HL-60/S4 (cell line): ENCODE data around the gene EPN1.
"Not testable (repeated sequence)": the region's sequence is repeated elsewhere in the genome, so short reads cannot be mapped to it uniquely, and the experiment has no call there.

Experiments
- in situ Hi-C: fragments of 300-500 bp; cut with MboI; formaldehyde crosslinking; loops from 2 replicates; pipeline ENCODE4 v1.14.3; 2022; ENCODE audit warnings: low sequenced_read_pairs

EPN1 gene

GRCh38 chr19:55716531-55716930, 41.5 kb downstream of the EPN1 start:
- in situ Hi-C loops: no loop called here

DNA sequence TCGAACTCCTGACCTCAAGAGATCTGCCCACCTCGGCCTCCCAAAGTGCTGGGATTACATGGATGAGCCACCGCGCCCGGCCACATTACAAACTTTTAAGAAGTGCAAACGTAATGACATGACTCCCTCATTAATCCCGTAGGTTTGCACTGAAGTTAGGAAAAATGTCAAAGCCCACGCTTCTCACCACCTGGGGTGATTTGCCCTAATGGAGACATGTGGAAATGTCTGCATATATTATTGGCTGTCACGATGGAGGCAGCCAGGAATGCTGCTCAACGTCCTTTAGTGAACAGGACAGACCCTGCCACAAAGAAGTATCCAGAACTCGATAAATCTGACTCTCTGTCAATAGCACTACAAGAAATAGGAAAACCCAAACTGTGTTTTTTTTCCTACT, 42.2 kb downstream of the EPN1 start:
- in situ Hi-C loops: no loop called here

DNA sequence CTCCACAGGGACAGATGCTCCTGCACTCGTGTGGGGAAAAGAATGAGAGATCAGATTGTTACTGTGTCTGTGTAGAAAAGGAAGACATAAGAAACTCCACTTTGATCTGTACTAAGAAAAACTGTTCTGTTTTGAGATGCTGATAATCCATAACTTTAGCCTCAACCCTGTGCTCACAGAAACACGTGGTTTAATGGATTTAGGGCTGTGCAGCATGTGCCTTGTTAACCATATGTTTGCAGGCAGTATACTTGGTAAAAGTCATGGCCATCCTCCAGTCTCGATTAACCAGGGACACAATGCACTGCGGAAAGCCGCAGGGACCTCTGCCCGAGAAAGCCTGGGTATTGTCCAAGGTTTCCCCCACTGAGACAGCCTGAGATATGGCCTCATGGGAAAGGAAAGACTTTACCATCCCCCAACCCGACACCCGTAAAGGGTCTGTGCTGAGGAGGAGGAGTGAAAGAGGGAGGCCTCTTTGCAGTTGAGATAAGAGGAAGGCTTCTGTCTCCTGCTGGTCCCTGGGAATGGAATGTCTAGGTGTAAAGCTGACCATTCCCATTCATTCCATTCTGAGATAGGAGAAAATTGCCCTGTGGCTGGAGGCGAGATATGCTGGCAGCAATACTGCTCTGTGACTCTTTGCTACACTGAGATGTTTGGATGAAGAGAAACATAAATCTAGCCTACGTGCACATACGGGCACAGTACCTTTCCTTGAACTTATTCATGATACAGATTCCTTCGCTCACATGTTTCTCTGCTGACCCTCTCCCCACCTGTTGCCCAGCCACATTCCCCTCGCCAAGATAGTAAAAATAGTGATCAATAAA, 43.1 kb downstream of the EPN1 start:
- in situ Hi-C loops: not testable (repeated sequence)

DNA sequence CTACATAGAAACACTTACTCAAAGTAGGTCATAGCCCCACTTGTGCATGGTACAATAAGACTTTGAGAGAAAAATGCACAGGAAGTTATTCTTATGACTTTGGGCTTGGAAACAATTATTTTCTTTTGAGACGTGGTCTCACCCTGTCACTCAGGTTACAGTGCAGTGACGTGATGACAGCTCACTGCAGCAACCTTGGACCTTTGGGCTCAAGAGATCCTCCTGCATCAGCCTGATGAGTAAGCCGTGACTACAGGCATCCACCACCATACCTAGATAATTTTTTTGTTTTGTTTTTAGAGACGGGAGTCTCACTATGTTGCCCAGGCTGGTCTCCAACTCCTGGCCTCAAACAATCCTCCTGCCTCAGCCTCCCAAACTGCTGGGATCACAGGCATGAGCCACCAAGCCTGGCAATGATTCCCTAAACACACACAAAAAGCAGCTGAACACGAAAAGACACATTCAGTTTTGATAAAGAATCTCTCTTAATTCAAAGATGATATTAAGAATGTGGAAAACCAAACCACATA, 45.3 kb downstream of the EPN1 start:
- in situ Hi-C loops: no loop called here

- in situ Hi-C loops: no loop called here
Measured at GRCh38 chr19:55720801-55721200, 45.8 kb downstream of the EPN1 start.

DNA sequence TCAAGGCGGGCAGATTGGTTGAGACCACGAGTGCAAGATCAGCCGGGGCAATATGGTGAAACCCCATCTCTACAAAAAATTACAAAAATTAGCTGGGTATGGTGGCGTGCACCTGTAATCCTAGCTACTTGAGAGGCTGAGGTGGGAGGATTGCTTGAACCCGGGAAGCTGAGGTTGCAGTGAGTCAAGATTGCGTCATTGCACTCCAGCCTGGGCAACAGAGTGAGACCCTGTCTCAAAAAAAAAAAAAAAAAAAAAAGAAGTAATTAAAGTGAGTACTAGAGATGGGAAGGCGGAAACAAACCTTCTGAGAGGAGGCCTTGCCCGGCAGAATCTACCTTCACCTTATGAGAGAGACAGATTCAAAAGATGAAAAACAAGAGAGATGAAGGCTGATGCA, 48.5 kb downstream of the EPN1 start:
- in situ Hi-C loops: no loop called here

- in situ Hi-C loops: not testable (repeated sequence)
Measured at GRCh38 chr19:55730378-55730777, 55.4 kb downstream of the EPN1 start.

GRCh38 chr19:55738302-55738701, 63.3 kb downstream of the EPN1 start, which contains the start of gene NLRP9:
TSS of gene NLRP9 (minus strand) at chr19:55738402. CDS start at chr19:55738374, 28 bp downstream.
- in situ Hi-C loops: no loop called here

DNA sequence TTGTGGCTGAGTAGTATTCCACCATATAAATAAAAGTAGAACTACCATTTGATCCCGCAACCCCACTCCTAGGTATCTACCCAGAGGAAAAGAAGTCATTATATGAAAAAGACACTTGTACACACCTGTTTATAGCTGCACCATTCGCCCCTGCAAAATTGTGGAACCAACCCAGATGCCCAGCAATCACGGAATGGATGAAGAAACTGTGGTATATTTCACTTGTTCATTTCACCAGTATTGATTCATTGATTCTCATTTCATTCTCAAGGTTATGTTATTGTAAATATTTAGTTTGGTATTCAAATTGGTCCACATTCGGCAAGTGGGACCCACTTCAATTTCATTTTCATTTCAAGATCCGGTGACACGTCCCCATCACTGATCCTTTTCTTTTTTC, 75.7 kb downstream of the EPN1 start:
- in situ Hi-C loops: no loop called here

DNA sequence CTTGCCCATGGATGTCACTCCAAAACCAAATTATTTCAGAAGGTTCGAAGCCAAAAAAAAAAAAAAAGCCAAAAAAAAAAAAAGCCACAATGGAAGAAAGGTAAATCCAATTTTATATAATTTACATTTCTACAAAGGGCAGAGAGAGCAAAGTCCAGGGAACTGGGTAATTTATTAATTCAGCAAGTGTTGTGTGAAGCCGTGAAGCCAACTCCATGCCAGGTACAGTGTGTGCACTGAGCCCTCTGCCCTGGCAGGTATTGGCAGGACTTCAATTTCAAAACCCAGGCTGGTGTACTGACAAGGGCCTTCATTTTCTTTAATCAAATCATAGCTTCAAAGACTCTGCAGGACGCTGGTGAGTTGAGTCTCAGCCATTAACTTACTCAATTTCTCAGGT, 78.4 kb downstream of the EPN1 start:
- in situ Hi-C loops: no loop called here

DNA sequence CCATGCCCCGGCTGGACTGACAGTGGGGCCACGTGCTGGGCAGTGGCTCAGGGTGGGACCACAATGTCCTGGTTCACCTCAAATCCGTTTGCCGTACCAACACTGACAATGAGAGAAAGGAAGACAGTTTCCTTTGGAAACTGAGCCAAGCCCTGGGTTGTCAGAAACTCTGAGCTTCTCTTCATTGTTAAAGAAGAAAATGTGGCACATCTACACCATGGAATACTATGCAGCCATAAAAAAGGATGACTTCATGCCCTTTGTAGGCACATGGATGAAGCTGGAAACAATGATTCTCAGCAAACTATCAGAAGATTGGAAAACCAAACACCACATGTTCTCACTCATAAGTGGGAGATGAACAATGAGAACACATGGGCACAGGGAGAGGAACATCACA, 81.8 kb downstream of the EPN1 start:
- in situ Hi-C loops: not testable (repeated sequence)

DNA sequence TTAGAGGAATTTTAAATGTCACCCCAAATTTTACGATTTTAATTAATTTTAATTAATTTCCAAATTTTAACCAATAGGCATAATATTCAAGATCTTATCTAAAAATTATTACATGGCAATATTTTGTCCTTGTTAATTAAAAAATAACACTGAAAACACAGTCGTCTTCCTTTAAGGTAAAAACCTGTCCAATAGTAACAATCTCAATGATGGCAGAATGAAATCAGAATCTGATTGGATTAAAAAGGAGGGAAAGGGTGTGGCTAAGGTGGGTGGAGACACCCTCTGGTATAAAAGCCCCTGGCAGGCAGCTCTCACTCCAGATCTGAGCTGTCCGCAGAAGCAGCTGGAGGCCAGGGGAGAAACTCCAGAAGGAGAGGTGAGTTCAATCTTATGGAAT, 83.8 kb downstream of the EPN1 start, which contains the start of gene RFPL4A:
TSS of gene RFPL4A (plus strand) at position 301 of the 400 bp plus-strand sequence. CDS start 2,704 bp downstream, outside the sequence.
- in situ Hi-C loops: not testable (repeated sequence)
